HepG2 (cell line): ENCODE measurements around the gene SGF29. TPM values are rescaled to one million over a fixed set of nuclear protein-coding genes. Genes with fewer than 3 reads are reported as not detected.

ENCODE experiments used
- DR1 ChIP-seq: sonication (generic); formaldehyde crosslinking; IDR thresholded peaks from 2 replicates; pipeline ENCODE4 v1.8.0; 2021; ENCODE audit warnings: mild to moderate bottlenecking, missing genetic modification reagents, inconsistent platforms
- ELK4 ChIP-seq: sonication (generic); formaldehyde crosslinking; IDR thresholded peaks from 2 replicates; pipeline ENCODE4 v1.9.0; 2021; ENCODE audit warnings: missing genetic modification reagents, borderline replicate concordance
- HNF4A ChIP-seq: sonication (generic); formaldehyde crosslinking; IDR thresholded peaks from 2 replicates; pipeline ENCODE4 v1.4.0; 2020; ENCODE audit warnings: missing genetic modification reagents
- KDM6A ChIP-seq: IDR thresholded peaks from 2 replicates; pipeline ENCODE4 v1.6.1; 2016; ENCODE audit warnings: low read depth
- MATR3 ChIP-seq: sonication (generic); formaldehyde crosslinking; IDR thresholded peaks from 2 replicates; pipeline ENCODE4 v1.4.0; 2020; ENCODE audit warnings: missing genetic modification reagents
- MAZ ChIP-seq, 2 experiments: sonication (generic) in 1 of 2; formaldehyde crosslinking in 1 of 2; IDR thresholded peaks; 2 replicates each; pipeline versions ENCODE4 v1.5.0 to v1.6.1; 2012 to 2020; ENCODE audit warnings: low read depth in 2 of 2, mild to moderate bottlenecking in 2 of 2, borderline replicate concordance in 1 of 2, improper control_type of control experiment in 1 of 2, low read length in 1 of 2, missing genetic modification reagents in 1 of 2, moderate library complexity in 1 of 2
- NKX3-1 ChIP-seq: sonication (generic); formaldehyde crosslinking; IDR thresholded peaks from 2 replicates; pipeline ENCODE4 v1.5.0; 2020; ENCODE audit warnings: missing genetic modification reagents
- REXO4 ChIP-seq: sonication (generic); formaldehyde crosslinking; IDR thresholded peaks from 2 replicates; pipeline ENCODE4 v1.8.0; 2022; ENCODE audit warnings: missing genetic modification reagents, mild to moderate bottlenecking, borderline replicate concordance
- SALL1 ChIP-seq: sonication (generic); formaldehyde crosslinking; IDR thresholded peaks from 2 replicates; pipeline ENCODE4 v1.8.0; 2022; ENCODE audit warnings: mild to moderate bottlenecking, missing genetic modification reagents
- ZBTB4 ChIP-seq: sonication (generic); formaldehyde crosslinking; IDR thresholded peaks from 2 replicates; pipeline ENCODE4 v1.4.0; 2020; ENCODE audit warnings: missing genetic modification reagents, mild to moderate bottlenecking, borderline replicate concordance
- ZFP91 ChIP-seq: sonication (generic); formaldehyde crosslinking; IDR thresholded peaks from 2 replicates; pipeline ENCODE4 v1.9.0; 2022; ENCODE audit warnings: missing genetic modification reagents, mild to moderate bottlenecking, borderline replicate concordance
- ZFY ChIP-seq: sonication (generic); formaldehyde crosslinking; IDR thresholded peaks from 2 replicates; pipeline ENCODE4 v1.4.0; 2020; ENCODE audit warnings: missing genetic modification reagents
- ZNF232 ChIP-seq: sonication (generic); formaldehyde crosslinking; IDR thresholded peaks from 2 replicates; pipeline ENCODE4 v1.4.0; 2020; ENCODE audit warnings: missing genetic modification reagents, borderline replicate concordance
- ZNF24 ChIP-seq: fragments of 450-650 bp; IDR thresholded peaks from 2 replicates; pipeline ENCODE4 v1.6.1; 2017; ENCODE audit warnings: antibody characterized with exemption, mild to moderate bottlenecking
- ZNF350 ChIP-seq: sonication (generic); formaldehyde crosslinking; IDR thresholded peaks from 2 replicates; pipeline ENCODE4 v1.4.0; 2020; ENCODE audit warnings: mild to moderate bottlenecking, low read depth, missing genetic modification reagents, borderline replicate concordance
- ZNF468 ChIP-seq: sonication (generic); formaldehyde crosslinking; IDR thresholded peaks from 2 replicates; pipeline ENCODE4 v1.8.0; 2022; ENCODE audit warnings: mild to moderate bottlenecking, moderate library complexity, missing genetic modification reagents
- ZNF564 ChIP-seq: sonication (generic); formaldehyde crosslinking; IDR thresholded peaks from 2 replicates; pipeline ENCODE4 v1.8.1; 2023; ENCODE audit warnings: mild to moderate bottlenecking, missing genetic modification reagents
- ZNF749 ChIP-seq: sonication (generic); formaldehyde crosslinking; IDR thresholded peaks from 2 replicates; pipeline ENCODE4 v1.8.0; 2022; ENCODE audit warnings: mild to moderate bottlenecking, missing genetic modification reagents, moderate library complexity, borderline replicate concordance
- polyA plus RNA-seq, 8 experiments: library from polyadenylated mRNA; depleted of rRNA in 3 of 8; stranded (reverse) in 7 of 8; unstranded in 1 of 8; fragments of >200 nt; fragmentation: Illumina TruSeq in 4 of 8; extraction: Trizol in 4 of 8; gene quantifications; 2 replicates each; pipeline versions ENCODE4 v1.2.1 to v1.2.3, GENCODE V29; 2011 to 2016; ENCODE audit warnings: low read depth in 4 of 8, missing spikeins in 1 of 8, mixed read lengths in 1 of 8; ENCODE audit not compliant: insufficient read depth in 1 of 8
- total RNA-seq, 5 experiments: library from RNA; depleted of rRNA; stranded (reverse); fragments of >200 nt; fragmentation: Illumina TruSeq; extraction: Trizol; gene quantifications; 2 replicates each; pipeline ENCODE4 v1.2.3, GENCODE V29; 2016; ENCODE audit warnings: low read depth in 1 of 5
- TF ChIP-seq, protein P1 (sequence below): sonication (generic); formaldehyde crosslinking; IDR thresholded peaks from 2 replicates; pipeline ENCODE4 v1.4.0; 2020; ENCODE audit warnings: missing genetic modification reagents, borderline replicate concordance
- TF ChIP-seq, protein P2 (sequence below): sonication (generic); formaldehyde crosslinking; IDR thresholded peaks from 2 replicates; pipeline ENCODE4 v1.8.0; 2022; ENCODE audit warnings: missing genetic modification reagents, mild to moderate bottlenecking, inconsistent platforms, borderline replicate concordance

SGF29 gene
- total and polyA plus RNA-seq, 2 of the 13 experiments (the other 11 are each of a cell fraction or from before 2014, with no cell fraction given) = 5.0 to 29.4 TPM

DNA sequence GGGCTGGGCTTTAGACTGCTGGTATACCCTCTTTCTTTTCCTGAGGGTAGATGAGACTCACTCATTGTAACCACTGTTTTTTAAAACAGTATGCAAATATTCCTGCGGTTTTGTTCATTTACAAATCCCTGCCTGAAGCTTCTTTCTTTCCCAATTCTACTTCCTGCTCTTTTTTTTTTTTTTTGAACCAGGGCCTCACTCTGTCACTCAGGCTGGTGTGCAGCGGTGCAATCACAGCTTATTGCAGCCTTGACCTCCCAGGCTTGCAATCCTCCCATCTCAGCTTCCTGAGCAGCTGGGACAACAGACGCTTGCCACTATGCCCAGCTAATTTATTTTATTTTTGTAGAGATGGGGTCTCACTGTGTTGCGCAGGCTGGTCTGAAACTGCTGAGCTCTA, 64.2 kb downstream of the SGF29 start (continued):
- TF ChIP-seq, protein P1, sequence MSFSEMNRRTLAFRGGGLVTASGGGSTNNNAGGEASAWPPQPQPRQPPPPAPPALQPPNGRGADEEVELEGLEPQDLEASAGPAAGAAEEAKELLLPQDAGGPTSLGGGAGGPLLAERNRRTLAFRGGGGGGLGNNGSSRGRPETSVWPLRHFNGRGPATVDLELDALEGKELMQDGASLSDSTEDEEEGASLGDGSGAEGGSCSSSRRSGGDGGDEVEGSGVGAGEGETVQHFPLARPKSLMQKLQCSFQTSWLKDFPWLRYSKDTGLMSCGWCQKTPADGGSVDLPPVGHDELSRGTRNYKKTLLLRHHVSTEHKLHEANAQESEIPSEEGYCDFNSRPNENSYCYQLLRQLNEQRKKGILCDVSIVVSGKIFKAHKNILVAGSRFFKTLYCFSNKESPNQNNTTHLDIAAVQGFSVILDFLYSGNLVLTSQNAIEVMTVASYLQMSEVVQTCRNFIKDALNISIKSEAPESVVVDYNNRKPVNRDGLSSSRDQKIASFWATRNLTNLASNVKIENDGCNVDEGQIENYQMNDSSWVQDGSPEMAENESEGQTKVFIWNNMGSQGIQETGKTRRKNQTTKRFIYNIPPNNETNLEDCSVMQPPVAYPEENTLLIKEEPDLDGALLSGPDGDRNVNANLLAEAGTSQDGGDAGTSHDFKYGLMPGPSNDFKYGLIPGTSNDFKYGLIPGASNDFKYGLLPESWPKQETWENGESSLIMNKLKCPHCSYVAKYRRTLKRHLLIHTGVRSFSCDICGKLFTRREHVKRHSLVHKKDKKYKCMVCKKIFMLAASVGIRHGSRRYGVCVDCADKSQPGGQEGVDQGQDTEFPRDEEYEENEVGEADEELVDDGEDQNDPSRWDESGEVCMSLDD (CRISPR knock-in tag) = no peak
- TF ChIP-seq NKX3-1 (CRISPR knock-in tag) (no peak), ELK4 (no peak), HNF4A (CRISPR knock-in tag) (peak; percentile 6; the same call in 1 of the 2 replicates), MAZ (IDR thresholded peaks at IDR 0.05; ENCODE audit: borderline replicate concordance, low read depth, low read length) (no peak), MAZ (CRISPR knock-in tag; IDR thresholded peaks at IDR 0.05; ENCODE audit: low read depth) (no peak), ZNF564 (CRISPR knock-in tag) (no peak), ZNF24 (no peak), DR1 (no peak), ZFP91 (CRISPR knock-in tag) (0 out of 2 replicates have a peak, but pooled peaks have one; percentile 25), ZNF232 (CRISPR knock-in tag) (no peak), ZBTB4 (no peak), SALL1 (CRISPR knock-in tag) (peak; percentile 60), ZNF749 (CRISPR knock-in tag) (no peak), KDM6A (CRISPR knock-in tag) (no peak), REXO4 (no peak), ZFY (CRISPR knock-in tag) (no peak), ZNF350 (CRISPR knock-in tag) (no peak), MATR3 (CRISPR knock-in tag) (no peak), ZNF468 (no peak)
- TF ChIP-seq, protein P2, sequence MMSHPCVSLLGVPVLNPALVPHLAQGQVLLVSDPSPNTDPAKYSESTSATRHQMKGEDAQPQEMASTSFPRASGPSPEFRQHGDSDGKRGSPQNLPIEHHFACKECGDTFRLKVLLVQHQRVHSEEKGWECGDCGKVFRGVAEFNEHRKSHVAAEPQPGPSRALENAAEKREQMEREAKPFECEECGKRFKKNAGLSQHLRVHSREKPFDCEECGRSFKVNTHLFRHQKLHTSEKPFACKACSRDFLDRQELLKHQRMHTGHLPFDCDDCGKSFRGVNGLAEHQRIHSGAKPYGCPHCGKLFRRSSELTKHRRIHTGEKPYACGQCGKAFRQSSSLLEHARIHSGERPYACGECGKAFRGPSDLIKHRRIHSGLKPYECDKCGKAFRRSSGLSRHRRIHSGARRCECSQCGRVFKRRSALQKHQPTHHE (CRISPR knock-in tag) = no peak
